Measurements from ENCODE around the gene EIF5. TPM values are rescaled to one million over a fixed set of nuclear protein-coding genes. Genes with fewer than 3 reads are reported as not detected.

Gene EIF5
- total and polyA plus RNA-seq, 2 donors (not counting 3 experiments of a cell fraction or from before 2014, with no cell fraction given), result 175 to 313 TPM

DNA sequence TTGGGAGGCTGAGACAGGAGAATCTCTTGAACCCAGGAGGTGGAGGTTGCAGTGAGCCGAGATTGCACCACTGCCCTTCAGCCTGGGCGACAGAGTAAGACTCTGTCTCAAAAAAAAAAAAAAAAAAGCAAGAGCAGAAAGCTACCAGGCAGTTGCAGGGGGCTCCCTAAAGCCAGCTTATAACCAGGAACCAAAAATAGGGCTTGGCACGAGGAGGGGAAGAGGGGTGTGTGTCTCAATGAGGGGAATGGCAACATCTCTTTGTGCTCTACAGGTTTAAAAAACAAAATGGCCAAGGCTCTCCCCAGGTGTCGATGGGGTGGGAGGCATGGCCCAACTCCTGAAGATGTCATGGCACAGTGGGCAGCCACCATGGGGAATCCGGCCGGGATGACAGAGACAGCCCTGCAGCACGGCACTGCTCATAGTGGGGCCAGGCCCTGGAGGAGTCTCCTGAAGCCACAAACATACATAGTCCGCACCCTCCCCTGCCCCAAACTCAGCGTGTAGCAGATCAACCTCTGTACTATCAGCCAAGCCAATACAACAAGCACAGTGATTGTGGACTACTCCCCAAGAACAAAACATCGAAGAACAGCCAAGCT lies 16.0 kb upstream of the EIF5 start:
- H3K9me1 ChIP-seq (replicated peaks; ENCODE audit: control insufficient read depth, extremely low read depth, insufficient read depth, low read length), result no peaks in the 10 kb centered on the region

More for the DNA sequence above, 16.0 kb upstream of the EIF5 start:
- H3K4me1 ChIP-seq (ENCODE audit: control insufficient read depth, extremely low read depth, insufficient read depth, low read length), result peaks cover 13% of the 10 kb centered on the region
- no peak overlapping the region for H2AFZ ChIP-seq (ENCODE audit: low read depth, low read length)
- ChIA-PET CTCF (no interaction called here), POLR2A (no interaction called here)
- H3K79me2 ChIP-seq (ENCODE audit: control insufficient read depth, insufficient read depth, low read length), result no peaks in the 10 kb centered on the region
- dilution Hi-C loops (cut with MboI; ENCODE audit: extremely low pct_ligation_motif_present, low sequenced_read_pairs), result no loop called here
- no peak overlapping the region for H3K27ac ChIP-seq (ENCODE audit: insufficient read depth, low read depth, low read length)
- no peaks in the 10 kb centered on the region for H4K20me1 ChIP-seq (replicated peaks; ENCODE audit: control insufficient read depth, extremely low read depth, insufficient read depth, low read length)
- DNase-seq (ENCODE audit: low read depth, low spot score) (no peak), FAIRE-seq (no peak)
- H3K27me3 ChIP-seq (ENCODE audit: control insufficient read depth in 2 of 2, insufficient read depth in 2 of 2, low read length in 2 of 2), result peaks cover 0 to under 1% of the 10 kb centered on the region in 2 experiments
- no peak overlapping the region for H3K4me3 ChIP-seq (replicated peaks in 1 of 3; ENCODE audit: insufficient read depth in 1 of 3, low read depth in 1 of 3, low read length in 3 of 3)
- TF ChIP-seq GATA2 (IDR thresholded peaks at IDR 0.05; ENCODE audit: insufficient read depth, insufficient read length, low read depth, low read length), result no peak
- TF ChIP-seq, protein P1, sequence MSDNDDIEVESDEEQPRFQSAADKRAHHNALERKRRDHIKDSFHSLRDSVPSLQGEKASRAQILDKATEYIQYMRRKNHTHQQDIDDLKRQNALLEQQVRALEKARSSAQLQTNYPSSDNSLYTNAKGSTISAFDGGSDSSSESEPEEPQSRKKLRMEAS (IDR thresholded peaks at IDR 0.05; ENCODE audit: insufficient read depth, insufficient read length), result no peak
- no peak for TF ChIP-seq JUN (IDR thresholded peaks at IDR 0.05; ENCODE audit: borderline replicate concordance, insufficient read depth, insufficient read length, low read depth)
- TF ChIP-seq, protein P2, sequence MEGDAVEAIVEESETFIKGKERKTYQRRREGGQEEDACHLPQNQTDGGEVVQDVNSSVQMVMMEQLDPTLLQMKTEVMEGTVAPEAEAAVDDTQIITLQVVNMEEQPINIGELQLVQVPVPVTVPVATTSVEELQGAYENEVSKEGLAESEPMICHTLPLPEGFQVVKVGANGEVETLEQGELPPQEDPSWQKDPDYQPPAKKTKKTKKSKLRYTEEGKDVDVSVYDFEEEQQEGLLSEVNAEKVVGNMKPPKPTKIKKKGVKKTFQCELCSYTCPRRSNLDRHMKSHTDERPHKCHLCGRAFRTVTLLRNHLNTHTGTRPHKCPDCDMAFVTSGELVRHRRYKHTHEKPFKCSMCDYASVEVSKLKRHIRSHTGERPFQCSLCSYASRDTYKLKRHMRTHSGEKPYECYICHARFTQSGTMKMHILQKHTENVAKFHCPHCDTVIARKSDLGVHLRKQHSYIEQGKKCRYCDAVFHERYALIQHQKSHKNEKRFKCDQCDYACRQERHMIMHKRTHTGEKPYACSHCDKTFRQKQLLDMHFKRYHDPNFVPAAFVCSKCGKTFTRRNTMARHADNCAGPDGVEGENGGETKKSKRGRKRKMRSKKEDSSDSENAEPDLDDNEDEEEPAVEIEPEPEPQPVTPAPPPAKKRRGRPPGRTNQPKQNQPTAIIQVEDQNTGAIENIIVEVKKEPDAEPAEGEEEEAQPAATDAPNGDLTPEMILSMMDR (IDR thresholded peaks at IDR 0.05; ENCODE audit: extremely low read depth in 1 of 2, insufficient read depth in 1 of 2, low read depth in 1 of 2, low read length in 2 of 2), result no peak
- no peak for TF ChIP-seq FOS (IDR thresholded peaks at IDR 0.05; ENCODE audit: borderline replicate concordance, insufficient read depth, low read length)
- TF ChIP-seq MYC (IDR thresholded peaks at IDR 0.05; ENCODE audit: low read depth, low read length), result no peak
- no peak for TF ChIP-seq EZH2 (IDR thresholded peaks at IDR 0.05; ENCODE audit: borderline replicate concordance, low read depth, low read length, severe bottlenecking)
- TF ChIP-seq POLR2AphosphoS5 (IDR thresholded peaks at IDR 0.05; ENCODE audit: insufficient read depth, low read depth, low read length), result no peak
- no peak for TF ChIP-seq POLR2A (IDR thresholded peaks at IDR 0.05; ENCODE audit: low read depth, low read length)
- intact Hi-C loops (cut with micrococcal nuclease), result no loop called here
- no peaks in the 10 kb centered on the region for H3K36me3 ChIP-seq (ENCODE audit: control insufficient read depth in 2 of 2, extremely low read depth in 1 of 2, insufficient read depth in 2 of 2, low read length in 2 of 2)
- BruUV-seq (replicated peaks), result no TSS peak
- H3K9ac ChIP-seq (replicated peaks; ENCODE audit: extremely low read depth, insufficient read depth, low read length), result no peak overlapping the region
- no peak overlapping the region for H3K4me2 ChIP-seq (ENCODE audit: insufficient read depth, low read length)
- H3K9me3 ChIP-seq (replicated peaks; ENCODE audit: control insufficient read depth, insufficient read depth, low read length), result no peaks in the 10 kb centered on the region

Data from endothelial cell of umbilical vein (primary cell).